OCI-LY1 (cell line): ENCODE data around the gene SLC25A46.

ENCODE experiments used
- H2AFZ ChIP-seq: fragments of 200-600 bp; sonication (generic), shearing (Covaris generic); 2 replicates; pipeline ENCODE4 v1.6.0; 2014; ENCODE audit warnings: antibody characterized with exemption, mild to moderate bottlenecking, low read length
- H3F3A ChIP-seq: fragments of 200-600 bp; sonication (generic), shearing (Covaris generic); 2 replicates; pipeline ENCODE4 v1.6.0; 2014; ENCODE audit warnings: mild to moderate bottlenecking, antibody characterized with exemption, low read length, moderate library complexity; ENCODE audit not compliant: insufficient read depth
- H3K27ac ChIP-seq: fragments of 200-600 bp; sonication (generic); 2 replicates; pipeline ENCODE4 v1.5.1; 2014; ENCODE audit warnings: low read length, mixed run types, mild to moderate bottlenecking, low read depth; ENCODE audit not compliant: poor library complexity, severe bottlenecking
- H3K27me3 ChIP-seq: fragments of 200-600 bp; sonication (generic); 2 replicates; pipeline ENCODE4 v1.6.0; 2014; ENCODE audit warnings: antibody characterized with exemption, mild to moderate bottlenecking, low read length, moderate library complexity; ENCODE audit not compliant: insufficient read depth
- H3K36me3 ChIP-seq: fragments of 200-600 bp; sonication (generic); 2 replicates; pipeline ENCODE4 v1.6.1; 2014; ENCODE audit warnings: mild to moderate bottlenecking, antibody characterized with exemption, low read length, moderate library complexity, mixed read lengths; ENCODE audit not compliant: insufficient read depth
- H3K4me1 ChIP-seq: fragments of 200-600 bp; sonication (generic); 2 replicates; pipeline ENCODE4 v1.5.1; 2014; ENCODE audit warnings: mild to moderate bottlenecking, low read length, moderate library complexity; ENCODE audit not compliant: insufficient read depth, severe bottlenecking
- H3K4me2 ChIP-seq: fragments of 200-600 bp; sonication (generic), shearing (Covaris generic); 2 replicates; pipeline ENCODE4 v1.6.1; 2014; ENCODE audit warnings: low read length
- H3K4me3 ChIP-seq: fragments of 200-600 bp; sonication (generic); 2 replicates; pipeline ENCODE4 v1.5.1; 2014; ENCODE audit warnings: low read length, low read depth, mild to moderate bottlenecking, mixed read lengths; ENCODE audit not compliant: poor library complexity, severe bottlenecking
- H3K79me2 ChIP-seq: fragments of 200-600 bp; shearing (Covaris generic); 2 replicates; pipeline ENCODE4 v1.6.1; 2016; ENCODE audit warnings: mixed run types, low read length, mixed read lengths; ENCODE audit not compliant: insufficient read depth
- H3K9ac ChIP-seq: fragments of 200-600 bp; sonication (generic), shearing (Covaris generic); 2 replicates; pipeline ENCODE4 v1.6.1; 2014; ENCODE audit warnings: mild to moderate bottlenecking, low read length, mixed read lengths
- H3K9me2 ChIP-seq: fragments of 200-600 bp; sonication (generic), shearing (Covaris generic); 2 replicates; pipeline ENCODE4 v1.6.1; 2014; ENCODE audit warnings: low read depth, mild to moderate bottlenecking, low read length, mixed read lengths
- H3K9me3 ChIP-seq: fragments of 200-600 bp; shearing (Covaris generic); 2 replicates; pipeline ENCODE4 v1.6.1; 2014; ENCODE audit warnings: low read length, mixed read lengths
- H4K20me1 ChIP-seq: fragments of 200-600 bp; sonication (generic), shearing (Covaris generic); 2 replicates; pipeline ENCODE4 v1.6.0; 2016; ENCODE audit warnings: mild to moderate bottlenecking, low read length; ENCODE audit not compliant: insufficient read depth
- CTCF ChIP-seq: fragments of 200-600 bp; sonication (generic), shearing (Covaris generic); IDR thresholded peaks from 2 replicates; pipeline ENCODE4 v1.5.1; 2017; ENCODE audit warnings: mild to moderate bottlenecking, antibody characterized with exemption, low read length, moderate library complexity, mixed read lengths
- EZH2 ChIP-seq: fragments of 200-600 bp; sonication (generic), shearing (Covaris generic); IDR thresholded peaks from 2 replicates; pipeline ENCODE4 v1.8.0; 2017; ENCODE audit warnings: borderline replicate concordance, mixed run types, mild to moderate bottlenecking, antibody characterized with exemption, low read length, moderate library complexity, mixed read lengths

SLC25A46 gene

GRCh38 chr5:110754181-110754580 lies 15.4 kb downstream of the SLC25A46 start:
- Histone ChIP-seq H3K4me1 (peaks cover 62% of the 10 kb centered on the region), H3F3A (no peaks in the 10 kb centered on the region), H4K20me1 (no peaks in the 10 kb centered on the region), H3K27ac (peak overlapping the region; percentile 95), H3K9me3 (no peaks in the 10 kb centered on the region), H3K4me2 (peak overlapping the region; percentile 6; the same call in 1 of the 2 replicates), H3K36me3 (peaks cover 78% of the 10 kb centered on the region), H3K27me3 (no peaks in the 10 kb centered on the region), H3K9ac (no peak overlapping the region), H3K9me2 (no peaks in the 10 kb centered on the region), H3K4me3 (no peak overlapping the region), H3K79me2 (no peaks in the 10 kb centered on the region), H2AFZ (no peak overlapping the region)
- no peak for TF ChIP-seq EZH2
- TF ChIP-seq CTCF, result no peak

- no peaks in the 10 kb centered on the region for H4K20me1 ChIP-seq
- no peak overlapping the region for H3K9ac ChIP-seq
- H3K4me1 ChIP-seq, result peaks cover 36% of the 10 kb centered on the region
- H3K27ac ChIP-seq, result no peak overlapping the region
- no peaks in the 10 kb centered on the region for H3K79me2 ChIP-seq
- H3K27me3 ChIP-seq, result no peaks in the 10 kb centered on the region
- H3K9me2 ChIP-seq, result no peaks in the 10 kb centered on the region
- no peak overlapping the region for H3K4me2 ChIP-seq
- no peak overlapping the region for H3K4me3 ChIP-seq
- H3K9me3 ChIP-seq, result no peaks in the 10 kb centered on the region
- H2AFZ ChIP-seq, result no peak overlapping the region
- TF ChIP-seq CTCF (peak; percentile 82), EZH2 (no peak)
- H3K36me3 ChIP-seq, result peaks cover 84% of the 10 kb centered on the region
- H3F3A ChIP-seq, result no peaks in the 10 kb centered on the region
Observed at GRCh38 chr5:110757118-110757729, 18.4 kb downstream of the SLC25A46 start.

GRCh38 chr5:110760158-110760557 lies 21.4 kb downstream of the SLC25A46 start:
- no peaks in the 10 kb centered on the region for H3K9me2 ChIP-seq
- H3K27me3 ChIP-seq, result no peaks in the 10 kb centered on the region
- H3K27ac ChIP-seq, result no peak overlapping the region
- no peak overlapping the region for H3K4me3 ChIP-seq
- H2AFZ ChIP-seq, result no peak overlapping the region
- no peaks in the 10 kb centered on the region for H3K79me2 ChIP-seq
- no peak overlapping the region for H3K4me2 ChIP-seq
- H3K4me1 ChIP-seq, result peaks cover 7% of the 10 kb centered on the region
- no peak for TF ChIP-seq CTCF
- no peak for TF ChIP-seq EZH2
- H3K9ac ChIP-seq, result no peak overlapping the region
- H3K36me3 ChIP-seq, result peaks cover 81% of the 10 kb centered on the region
- H3K9me3 ChIP-seq, result no peaks in the 10 kb centered on the region
- no peaks in the 10 kb centered on the region for H4K20me1 ChIP-seq
- no peaks in the 10 kb centered on the region for H3F3A ChIP-seq
